Activated T-helper 17 cell treated with anti-CD3 and anti-CD28 coated beads, Interleukin-2, amount 50 U/mL, for 72 hours (primary cell): ENCODE measurements around the gene PDE4D. TPM values are rescaled to one million over a fixed set of nuclear protein-coding genes. Genes with fewer than 3 reads are reported as not detected.
A peak's percentile ranks its signal among the peaks of the same experiment; 100 is the strongest.
"Not testable (repeated sequence)": the region's sequence is repeated elsewhere in the genome, so short reads cannot be mapped to it uniquely, and the experiment has no call there.

Experiments
- ATAC-seq: fragments of 150-1000 bp; cut with Tn5 transposase; replicated peaks from 2 replicates; pipeline ENCODE4 v1.10.0; 2021; ENCODE audit warnings: mild to moderate bottlenecking, moderate library complexity
- H3K27ac Mint-ChIP-seq: one replicate; pipeline ENCODE4 v1.8.0; 2022; ENCODE audit warnings: mixed read lengths
- H3K27me3 Mint-ChIP-seq: one replicate; pipeline ENCODE4 v1.8.0; 2022; ENCODE audit warnings: mixed read lengths
- H3K36me3 Mint-ChIP-seq: one replicate; pipeline ENCODE4 v1.8.0; 2022; ENCODE audit warnings: low read depth, mild to moderate bottlenecking, mixed read lengths
- H3K4me1 Mint-ChIP-seq: one replicate; pipeline ENCODE4 v1.8.0; 2022; ENCODE audit warnings: mixed read lengths
- H3K4me3 Mint-ChIP-seq: one replicate; pipeline ENCODE4 v1.8.0; 2022; ENCODE audit warnings: mild to moderate bottlenecking, mixed read lengths
- H3K9me3 Mint-ChIP-seq: one replicate; pipeline ENCODE4 v1.8.0; 2022; ENCODE audit warnings: mixed read lengths
- total RNA-seq, 2 donors: library from RNA; stranded (reverse); gene quantifications; one replicate each; pipeline ENCODE4 v1.2.3, GENCODE V29; 2022

Gene PDE4D
- total RNA-seq, 2 donors from 2014 or later = 68.9 to 125 TPM

DNA sequence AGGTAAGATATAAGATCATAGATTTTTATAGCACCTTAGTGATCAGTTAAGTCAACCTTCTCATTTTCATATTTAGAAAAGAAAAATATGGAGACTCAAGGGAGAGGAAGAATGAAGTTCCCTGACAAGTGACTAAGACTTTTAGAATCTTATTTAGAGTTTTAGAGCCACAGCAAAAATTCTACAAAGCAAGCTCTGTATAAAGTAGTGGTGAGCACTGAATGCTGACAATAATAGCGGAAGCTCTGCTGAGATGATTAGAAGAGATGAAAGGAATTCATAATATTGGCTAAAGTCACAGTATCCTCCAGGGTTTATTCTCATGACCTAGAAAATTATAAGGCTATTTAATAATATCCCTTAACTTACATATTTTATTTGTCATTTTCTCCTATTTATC is 316.0 kb downstream of the PDE4D start:
- Mint-ChIP-seq H3K4me3 (no peak overlapping the region), H3K9me3 (no peaks in the 10 kb centered on the region), H3K27ac (no peak overlapping the region), H3K4me1 (no peaks in the 10 kb centered on the region), H3K36me3 (no peaks in the 10 kb centered on the region), H3K27me3 (peaks cover 3% of the 10 kb centered on the region)
- ATAC-seq = no peak

DNA sequence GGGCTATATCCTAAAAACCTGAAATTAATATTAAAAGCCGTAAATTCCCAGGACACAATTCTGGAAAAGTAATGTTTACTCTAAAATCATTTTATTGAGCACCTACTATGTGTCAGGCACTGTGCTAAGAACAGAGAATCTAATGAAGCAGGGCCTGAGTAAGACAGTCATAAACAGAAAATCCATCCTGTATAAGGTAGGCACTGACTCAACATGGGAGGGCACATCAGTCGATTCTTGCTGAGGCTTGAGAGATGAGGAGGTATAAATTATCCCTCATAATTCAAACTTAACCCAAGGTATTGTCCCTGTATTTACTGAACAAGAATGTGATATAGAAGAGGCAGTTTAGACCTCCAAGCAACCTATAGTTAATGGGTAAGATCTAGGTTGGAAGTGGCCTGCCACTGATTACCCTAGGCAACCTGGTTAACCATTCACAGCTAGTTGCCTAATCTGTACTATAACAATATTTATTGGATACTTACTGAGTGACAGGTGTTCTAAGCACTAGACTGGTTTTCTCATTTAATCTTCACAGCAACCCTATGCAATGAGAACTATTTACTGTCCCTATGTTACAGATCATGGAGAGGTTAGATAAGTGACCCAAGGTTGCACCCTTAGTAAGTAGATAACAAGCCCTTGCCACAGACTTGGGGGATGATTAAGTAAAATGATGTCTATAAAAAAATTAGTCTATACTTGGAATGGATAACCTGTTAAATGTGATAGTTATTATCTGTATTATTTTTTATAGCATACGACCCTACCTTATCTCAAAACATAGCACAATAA is 317.7 kb downstream of the PDE4D start:
- no peak overlapping the region for H3K4me3 Mint-ChIP-seq
- H3K27me3 Mint-ChIP-seq = peaks cover under 1% of the 10 kb centered on the region
- ATAC-seq = no peak
- H3K36me3 Mint-ChIP-seq = no peaks in the 10 kb centered on the region
- no peaks in the 10 kb centered on the region for H3K9me3 Mint-ChIP-seq
- no peak overlapping the region for H3K27ac Mint-ChIP-seq
- no peaks in the 10 kb centered on the region for H3K4me1 Mint-ChIP-seq

DNA sequence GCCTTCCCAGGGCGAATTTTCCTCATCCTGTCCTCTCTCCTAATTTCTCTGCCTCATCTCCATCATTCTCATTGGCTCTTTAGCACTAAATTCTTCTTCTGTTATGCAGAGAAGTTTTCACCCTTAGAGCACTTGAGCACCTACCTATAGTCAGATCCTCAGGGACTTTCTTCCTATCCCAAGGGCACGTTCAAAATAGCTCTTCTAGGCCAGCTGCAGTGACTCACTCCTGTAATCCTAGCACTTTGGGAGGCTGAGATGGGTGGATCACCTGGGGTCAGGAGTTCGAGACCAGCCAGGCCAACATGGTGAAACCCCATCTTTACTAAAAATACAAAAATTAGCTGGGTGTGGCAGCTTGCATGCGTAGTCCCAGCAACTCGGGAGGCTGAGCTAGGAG is 320.0 kb downstream of the PDE4D start:
- not testable (repeated sequence) for H3K27me3 Mint-ChIP-seq, H3K4me1 Mint-ChIP-seq, H3K4me3 Mint-ChIP-seq, ATAC-seq, H3K9me3 Mint-ChIP-seq, H3K27ac Mint-ChIP-seq, H3K36me3 Mint-ChIP-seq

DNA sequence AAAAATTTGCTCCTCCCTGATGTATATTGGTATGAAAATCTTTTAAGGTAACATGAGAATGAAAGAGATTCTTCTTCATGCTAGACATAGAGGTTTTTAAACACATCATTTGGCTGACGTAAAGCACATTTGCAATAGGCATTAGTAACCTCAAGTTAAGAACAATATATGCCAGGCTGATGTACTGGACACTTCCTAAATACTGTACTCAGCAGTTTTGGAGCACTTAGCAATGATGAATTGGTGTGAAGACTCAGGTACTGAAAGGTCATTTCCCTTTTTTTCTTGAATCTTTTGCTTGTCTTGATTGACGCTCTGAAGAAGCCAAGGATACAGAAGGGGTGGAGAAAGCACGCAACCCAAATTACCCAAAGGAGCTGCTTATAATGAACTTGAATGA is 322.5 kb downstream of the PDE4D start:
- Mint-ChIP-seq H3K27ac (no peak overlapping the region), H3K4me1 (no peaks in the 10 kb centered on the region), H3K4me3 (no peak overlapping the region), H3K27me3 (no peaks in the 10 kb centered on the region), H3K9me3 (no peaks in the 10 kb centered on the region), H3K36me3 (no peaks in the 10 kb centered on the region)
- ATAC-seq = no peak

DNA sequence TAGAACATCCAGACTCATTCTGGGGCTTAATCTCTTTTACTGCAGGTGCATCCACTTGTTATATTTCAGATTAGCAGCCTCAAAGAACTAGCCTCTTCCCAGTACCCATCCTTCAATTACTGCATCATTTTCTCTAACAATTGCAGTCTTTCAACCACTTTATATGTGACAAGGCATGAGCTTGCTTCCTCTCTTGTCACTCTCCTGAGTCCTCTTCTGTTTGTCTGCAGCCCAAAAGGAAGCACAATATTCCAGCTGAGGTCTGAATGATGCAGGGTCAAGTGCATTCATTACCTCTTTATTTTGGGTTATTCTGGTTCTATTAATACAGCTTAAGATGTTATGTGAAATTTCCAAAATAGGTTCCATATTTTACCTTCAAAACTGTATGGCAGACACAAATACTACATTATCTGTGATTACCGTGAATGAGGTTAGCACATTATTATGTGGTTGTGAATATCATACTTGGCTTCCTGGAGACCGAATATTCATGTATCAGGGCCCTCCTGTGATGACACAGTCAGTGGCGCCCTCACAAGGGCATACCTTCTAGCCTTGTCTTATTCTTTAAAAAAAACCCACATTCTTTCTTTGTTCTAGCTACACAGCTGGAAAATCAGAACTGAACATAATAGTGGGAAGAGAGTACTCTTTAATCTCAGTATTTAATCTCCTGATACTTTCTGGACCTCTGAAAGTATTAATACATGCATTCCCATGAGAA is 323.8 kb downstream of the PDE4D start:
- Mint-ChIP-seq H3K4me3 (no peak overlapping the region), H3K27me3 (no peaks in the 10 kb centered on the region), H3K27ac (no peak overlapping the region), H3K9me3 (no peaks in the 10 kb centered on the region), H3K4me1 (no peaks in the 10 kb centered on the region), H3K36me3 (no peaks in the 10 kb centered on the region)
- no peak for ATAC-seq

DNA sequence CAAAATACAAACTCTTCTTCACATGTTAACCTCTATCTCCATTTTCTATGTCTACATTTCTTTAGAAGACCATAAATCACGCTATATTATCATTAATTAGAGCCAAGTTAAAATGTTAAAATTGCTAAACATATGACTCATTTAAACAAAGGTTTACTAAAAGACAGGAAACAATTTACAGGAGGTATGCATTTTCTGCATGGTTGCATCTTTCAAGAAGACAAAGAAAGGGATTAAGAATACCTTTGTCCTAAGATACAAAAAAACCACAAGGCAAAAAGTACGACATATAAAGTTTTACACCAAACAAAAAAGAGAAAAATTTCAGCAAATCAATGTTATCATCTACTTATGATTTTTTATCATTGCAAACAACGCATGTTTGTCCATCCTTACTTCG is 324.4 kb downstream of the PDE4D start:
- Mint-ChIP-seq H3K4me3 (no peak overlapping the region), H3K9me3 (no peaks in the 10 kb centered on the region), H3K36me3 (no peaks in the 10 kb centered on the region), H3K27ac (no peak overlapping the region), H3K27me3 (no peaks in the 10 kb centered on the region), H3K4me1 (no peaks in the 10 kb centered on the region)
- ATAC-seq = no peak

DNA sequence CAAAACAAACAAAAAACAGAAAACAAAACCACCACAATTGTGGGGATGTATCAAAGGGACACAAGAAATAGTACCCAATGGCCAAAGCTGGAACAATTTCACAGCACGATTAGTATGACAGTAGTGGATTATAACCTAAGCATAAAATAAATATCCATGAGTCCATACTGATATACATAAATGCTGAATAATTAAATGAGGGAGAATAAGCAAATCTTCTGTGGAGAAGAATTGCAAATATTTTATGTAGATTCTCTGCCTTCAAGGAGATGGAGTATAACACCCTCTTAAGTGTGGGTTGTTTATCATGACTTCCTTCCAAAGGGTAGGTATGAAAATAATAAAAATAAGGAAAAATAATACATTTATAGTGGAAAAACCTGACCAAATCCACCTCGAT is 325.4 kb downstream of the PDE4D start:
- Mint-ChIP-seq H3K4me1 (no peaks in the 10 kb centered on the region), H3K27me3 (no peaks in the 10 kb centered on the region), H3K9me3 (no peaks in the 10 kb centered on the region), H3K4me3 (no peak overlapping the region), H3K36me3 (no peaks in the 10 kb centered on the region), H3K27ac (no peak overlapping the region)
- ATAC-seq = no peak

DNA sequence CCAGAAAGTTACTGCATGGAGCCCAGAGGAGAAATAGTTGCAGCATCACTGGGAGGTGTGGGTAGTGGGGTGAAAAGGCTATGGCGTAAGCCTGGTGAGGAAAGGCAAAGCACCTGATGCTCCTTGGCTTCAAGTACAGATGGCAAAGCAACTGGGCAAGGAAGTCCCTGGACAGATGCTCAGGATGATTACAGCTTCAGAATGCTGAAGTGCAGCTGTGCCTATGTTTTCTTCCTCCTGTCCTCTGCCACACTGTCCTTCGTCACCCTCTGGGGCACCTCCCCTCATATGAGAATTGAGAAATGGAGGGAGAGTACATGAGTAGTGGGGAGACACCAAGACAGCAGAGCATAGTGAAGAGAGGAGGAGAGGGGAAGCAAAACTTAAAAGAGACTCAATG is 328.0 kb downstream of the PDE4D start:
- Mint-ChIP-seq H3K27ac (no peak overlapping the region), H3K27me3 (no peaks in the 10 kb centered on the region), H3K4me3 (no peak overlapping the region), H3K4me1 (no peaks in the 10 kb centered on the region), H3K36me3 (no peaks in the 10 kb centered on the region), H3K9me3 (no peaks in the 10 kb centered on the region)
- no peak for ATAC-seq

DNA sequence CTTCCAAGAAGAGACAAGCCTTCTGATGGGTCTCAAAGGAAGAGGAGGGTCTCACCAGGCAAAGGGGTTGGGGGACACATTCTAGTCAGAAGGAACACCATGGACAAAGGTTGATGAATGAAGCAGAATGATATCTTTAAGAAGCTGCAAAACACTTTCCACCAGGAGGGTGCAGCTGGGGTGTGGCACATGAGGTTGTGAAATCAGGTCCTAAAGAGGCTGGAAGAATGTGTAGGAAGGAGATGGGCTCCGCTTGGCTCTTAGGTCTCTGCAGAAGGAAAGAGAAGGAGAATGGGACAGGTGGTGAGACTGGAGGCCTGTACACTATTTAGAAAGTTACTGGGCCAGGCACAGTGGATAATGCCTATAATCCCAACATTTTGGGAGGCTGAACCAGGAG is 328.6 kb downstream of the PDE4D start:
- H3K27me3 Mint-ChIP-seq = no peaks in the 10 kb centered on the region
- no peaks in the 10 kb centered on the region for H3K36me3 Mint-ChIP-seq
- no peak overlapping the region for H3K4me3 Mint-ChIP-seq
- H3K27ac Mint-ChIP-seq = no peak overlapping the region
- no peaks in the 10 kb centered on the region for H3K4me1 Mint-ChIP-seq
- no peaks in the 10 kb centered on the region for H3K9me3 Mint-ChIP-seq
- ATAC-seq = no peak

DNA sequence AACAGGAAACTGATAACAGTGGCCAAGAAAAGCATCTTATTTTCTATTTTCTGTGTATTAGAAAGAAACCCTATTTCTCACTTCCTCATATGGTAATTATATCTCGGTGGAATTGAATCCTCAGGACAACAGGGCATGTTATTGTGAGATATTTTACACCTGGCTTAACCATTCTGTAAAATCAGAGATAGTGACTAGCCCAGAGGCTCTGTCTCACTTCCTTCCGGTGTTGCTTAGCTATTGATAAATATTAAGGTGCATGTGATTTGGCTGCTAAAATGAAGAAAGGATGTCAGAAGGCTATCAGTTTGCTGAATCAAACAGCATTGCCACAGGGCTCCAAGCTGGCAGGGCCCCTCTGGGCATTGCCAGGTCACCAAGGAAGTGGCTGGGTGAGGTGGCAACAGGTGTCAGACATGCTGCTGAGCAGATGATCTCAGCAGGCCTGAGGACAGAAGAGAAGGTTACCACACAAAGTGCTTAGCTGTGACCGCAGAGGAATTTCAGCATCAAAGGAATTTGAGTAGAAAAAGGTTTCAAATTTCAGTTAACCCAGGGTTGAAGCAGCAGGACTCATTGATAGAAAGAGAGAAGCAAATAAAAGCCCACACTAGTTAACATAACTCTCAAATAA is 330.7 kb downstream of the PDE4D start:
- H3K36me3 Mint-ChIP-seq = no peaks in the 10 kb centered on the region
- no peak overlapping the region for H3K4me3 Mint-ChIP-seq
- ATAC-seq = peak; percentile 55
- no peak overlapping the region for H3K27ac Mint-ChIP-seq
- H3K27me3 Mint-ChIP-seq = no peaks in the 10 kb centered on the region
- H3K9me3 Mint-ChIP-seq = no peaks in the 10 kb centered on the region
- H3K4me1 Mint-ChIP-seq = no peaks in the 10 kb centered on the region

DNA sequence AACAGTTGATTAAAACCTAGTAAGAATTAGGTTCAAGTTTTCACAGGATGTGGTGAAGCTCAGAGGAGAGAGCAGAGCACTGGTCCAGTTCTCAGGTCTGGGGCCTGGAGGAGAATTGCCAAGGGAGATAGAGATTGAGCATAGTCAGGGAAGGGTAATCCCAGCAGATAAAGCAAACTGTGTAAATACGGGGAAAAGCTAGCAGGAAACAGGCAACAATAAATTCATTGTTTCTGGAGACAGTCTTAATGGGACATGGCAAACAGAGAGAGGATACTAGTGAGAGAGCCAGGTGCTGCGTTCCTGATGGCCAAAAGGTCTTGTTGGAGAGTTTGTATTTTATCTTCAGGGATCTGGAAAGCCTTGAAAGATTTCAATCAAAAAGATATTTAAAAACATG is 333.0 kb downstream of the PDE4D start:
- Mint-ChIP-seq H3K27ac (no peak overlapping the region), H3K27me3 (no peaks in the 10 kb centered on the region), H3K4me3 (no peak overlapping the region), H3K9me3 (no peaks in the 10 kb centered on the region), H3K36me3 (no peaks in the 10 kb centered on the region), H3K4me1 (no peaks in the 10 kb centered on the region)
- no peak for ATAC-seq

DNA sequence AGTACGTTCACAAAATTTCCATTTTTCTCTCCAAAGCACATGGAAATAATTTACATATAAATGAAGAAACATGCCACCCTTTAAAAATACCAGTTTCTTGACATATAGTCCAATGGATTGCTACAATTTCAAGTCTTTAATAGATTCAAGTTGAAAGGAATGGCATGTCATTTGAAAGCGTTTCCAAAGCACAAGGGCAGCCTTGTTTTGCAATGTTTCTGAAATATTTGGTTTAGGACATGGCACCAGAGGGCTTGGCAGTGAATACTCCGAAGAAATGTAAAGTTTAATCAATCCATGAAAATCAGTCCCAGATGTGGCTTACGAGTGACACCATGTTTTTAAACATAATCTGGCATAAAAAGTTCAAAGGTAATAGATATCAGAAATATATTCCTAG is 333.7 kb downstream of the PDE4D start:
- no peak for ATAC-seq
- Mint-ChIP-seq H3K27ac (no peak overlapping the region), H3K4me3 (no peak overlapping the region), H3K36me3 (no peaks in the 10 kb centered on the region), H3K9me3 (no peaks in the 10 kb centered on the region), H3K4me1 (no peaks in the 10 kb centered on the region), H3K27me3 (no peaks in the 10 kb centered on the region)

DNA sequence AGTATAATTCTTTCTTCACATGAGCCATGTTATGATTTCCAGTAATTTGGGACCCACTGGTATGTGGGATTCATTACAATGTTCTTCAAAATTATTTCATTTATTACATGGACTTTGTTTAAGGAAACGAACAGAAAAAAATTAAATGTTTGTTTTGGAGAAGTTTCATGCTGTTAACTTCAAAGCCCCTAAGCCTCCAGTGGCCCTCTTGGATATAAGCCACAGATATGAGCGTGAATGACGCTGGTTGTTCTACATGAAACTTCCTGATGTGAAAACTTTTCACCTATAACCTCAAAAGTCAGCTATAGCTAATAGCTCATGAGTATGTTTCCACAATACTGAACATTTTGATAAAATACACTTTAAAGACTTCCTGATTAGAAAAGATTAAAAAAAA is 334.2 kb downstream of the PDE4D start:
- H3K4me3 Mint-ChIP-seq = no peak overlapping the region
- H3K27ac Mint-ChIP-seq = no peak overlapping the region
- no peaks in the 10 kb centered on the region for H3K4me1 Mint-ChIP-seq
- ATAC-seq = no peak
- H3K27me3 Mint-ChIP-seq = no peaks in the 10 kb centered on the region
- no peaks in the 10 kb centered on the region for H3K9me3 Mint-ChIP-seq
- H3K36me3 Mint-ChIP-seq = no peaks in the 10 kb centered on the region

DNA sequence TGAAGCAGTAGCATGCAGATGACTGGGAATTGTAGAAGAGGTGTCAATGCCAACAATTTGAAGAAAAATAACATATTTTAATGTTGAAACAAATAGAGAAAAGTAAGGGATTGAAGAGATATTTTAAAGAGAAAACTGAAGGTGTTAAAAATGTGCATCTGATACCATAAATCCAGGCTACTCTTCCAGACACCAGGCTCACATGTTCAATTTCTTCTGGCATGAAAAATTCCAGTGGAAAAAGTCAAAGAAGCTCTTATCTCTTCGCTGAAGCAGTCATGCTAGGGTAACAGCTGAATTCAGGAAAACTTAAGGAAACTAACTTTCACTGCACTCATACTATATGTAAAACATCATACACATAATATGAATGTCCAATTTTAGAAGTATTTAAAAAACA is 335.0 kb downstream of the PDE4D start:
- H3K4me3 Mint-ChIP-seq = no peak overlapping the region
- no peaks in the 10 kb centered on the region for H3K27me3 Mint-ChIP-seq
- ATAC-seq = no peak
- H3K9me3 Mint-ChIP-seq = no peaks in the 10 kb centered on the region
- H3K36me3 Mint-ChIP-seq = no peaks in the 10 kb centered on the region
- no peaks in the 10 kb centered on the region for H3K4me1 Mint-ChIP-seq
- H3K27ac Mint-ChIP-seq = no peak overlapping the region

DNA sequence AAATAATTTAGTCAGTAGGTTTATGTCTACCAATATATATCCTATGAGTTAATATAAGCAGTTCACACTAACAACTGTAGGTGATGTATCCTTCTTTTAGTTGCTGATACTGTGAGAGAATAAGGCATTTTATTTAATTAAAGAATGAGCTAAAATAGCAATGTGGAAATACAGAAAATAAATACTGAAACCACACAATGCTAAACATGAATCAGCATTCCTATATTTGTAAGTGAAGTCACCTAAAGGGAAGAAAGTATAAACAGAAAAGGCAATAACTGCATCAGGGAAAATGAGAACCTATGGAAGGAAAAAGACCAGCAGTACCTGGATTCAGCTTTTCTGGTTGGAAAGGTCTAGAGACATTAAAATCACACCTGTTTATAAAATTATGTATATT is 336.0 kb downstream of the PDE4D start:
- H3K9me3 Mint-ChIP-seq = no peaks in the 10 kb centered on the region
- ATAC-seq = no peak
- no peaks in the 10 kb centered on the region for H3K4me1 Mint-ChIP-seq
- no peak overlapping the region for H3K27ac Mint-ChIP-seq
- H3K4me3 Mint-ChIP-seq = no peak overlapping the region
- no peaks in the 10 kb centered on the region for H3K36me3 Mint-ChIP-seq
- no peaks in the 10 kb centered on the region for H3K27me3 Mint-ChIP-seq
